HepG2 (cell line): ENCODE results near the gene NFIC. TPM values are rescaled to one million over a fixed set of nuclear protein-coding genes. Genes with fewer than 3 reads are reported as not detected.
"Not testable (repeated sequence)": the region's sequence is repeated elsewhere in the genome, so short reads cannot be mapped to it uniquely, and the experiment has no call there.

Experiments
- ATAC-seq: fragments of 200-7000 bp; cut with Tn5 transposase; 3 replicates; pipeline ENCODE4 v1.9.1; 2020; ENCODE audit warnings: mild to moderate bottlenecking, moderate library complexity
- BruUV-seq: library from RNA; stranded (reverse); fragments of 400-500 nt; replicated peaks from 2 replicates; lab custom pipeline; 2021; lab: Mats Ljungman, UMichigan
- CTCF ChIA-PET: fragments of 300-600 bp; formaldehyde crosslinking; extraction: SDS; loops from one replicate; lab custom pipeline; 2021; ENCODE audit warnings: low total read pairs, inconsistent platforms, low intra/inter-chr PET ratio; lab: Yijun Ruan, JAX
- POLR2A ChIA-PET: fragments of 350-600 bp; sonication (Branson Sonifier 250); formaldehyde crosslinking; loops from one replicate; lab custom pipeline; 2020; ENCODE audit warnings: antibody characterized with exemption, inconsistent platforms; lab: Yijun Ruan, JAX
- DNase-seq: peaks from one replicate; pipeline ENCODE4 v3.0.0-alpha.2; 2015; ENCODE audit warnings: low spot score
- FAIRE-seq: peaks from 3 replicates; lab custom pipeline; 2011; peaks lifted over from hg19 to GRCh38; lab: Jason Lieb, UNC
- H2AFZ ChIP-seq: one replicate; pipeline ENCODE4 v1.6.1; 2011; ENCODE audit warnings: low read length, inconsistent platforms
- H3K27ac ChIP-seq: fragments of 300-600 bp; 3 replicates; pipeline ENCODE4 v1.8.0; 2011; ENCODE audit warnings: mixed run types, mild to moderate bottlenecking, mixed read lengths, low read length, inconsistent platforms; ENCODE audit not compliant: insufficient read depth; ENCODE audit errors: extremely low read length
- H3K27me3 ChIP-seq, 2 experiments: fragments of 200-600 bp in 1 of 2; 2 replicates in 1 of 2; 3 replicates in 1 of 2; pipeline versions ENCODE4 v1.6.0 to v1.8.0; 2011; ENCODE audit warnings: low read length in 2 of 2, mild to moderate bottlenecking in 2 of 2, moderate library complexity in 2 of 2, inconsistent platforms in 1 of 2; ENCODE audit not compliant: insufficient read depth in 2 of 2, control insufficient read depth in 1 of 2
- H3K36me3 ChIP-seq, 2 experiments: fragments of 200-600 bp in 1 of 2; replicated peaks in 1 of 2; 2 replicates in 1 of 2; 3 replicates in 1 of 2; pipeline versions ENCODE4 v1.5.1 to v1.8.0; 2011; ENCODE audit warnings: low read length in 2 of 2, inconsistent platforms in 1 of 2; ENCODE audit not compliant: insufficient read depth in 2 of 2, control insufficient read depth in 1 of 2
- H3K4me1 ChIP-seq: 2 replicates; pipeline ENCODE4 v1.5.1; 2012; ENCODE audit warnings: low read length, inconsistent platforms; ENCODE audit not compliant: insufficient read depth
- H3K4me2 ChIP-seq: 2 replicates; pipeline ENCODE4 v1.6.0; 2011; ENCODE audit warnings: low read depth, low read length, inconsistent platforms
- H3K4me3 ChIP-seq, 3 experiments: fragments of 200-600 bp in 1 of 3; sonication (generic), shearing (Covaris generic) in 1 of 3; replicated peaks in 1 of 3; 2 replicates each; pipeline ENCODE4 v1.5.1; 2011 to 2016; ENCODE audit warnings: low read length in 3 of 3, inconsistent platforms in 2 of 3, low read depth in 2 of 3, mild to moderate bottlenecking in 2 of 3, control low read depth in 1 of 3, mixed read lengths in 1 of 3; ENCODE audit not compliant: insufficient read depth in 1 of 3
- H3K79me2 ChIP-seq: one replicate; pipeline ENCODE4 v1.6.1; 2011; ENCODE audit warnings: low read length, inconsistent platforms; ENCODE audit not compliant: insufficient read depth
- H3K9ac ChIP-seq: 2 replicates; pipeline ENCODE4 v1.6.0; 2011; ENCODE audit warnings: mild to moderate bottlenecking, low read depth, low read length, inconsistent platforms; ENCODE audit not compliant: insufficient read depth
- H3K9me3 ChIP-seq: 2 replicates; pipeline ENCODE4 v1.5.1; 2012; ENCODE audit warnings: mild to moderate bottlenecking, low read length
- H4K20me1 ChIP-seq: 2 replicates; pipeline ENCODE4 v1.6.0; 2011; ENCODE audit warnings: inconsistent platforms, mild to moderate bottlenecking, low read length, moderate library complexity; ENCODE audit not compliant: insufficient read depth
- ZMYM3 ChIP-seq: sonication (generic); formaldehyde crosslinking; IDR thresholded peaks from 2 replicates; pipeline ENCODE4 v1.5.1; 2020; ENCODE audit warnings: mild to moderate bottlenecking, missing genetic modification reagents
- ZNF3 ChIP-seq: IDR thresholded peaks from 2 replicates; pipeline ENCODE4 v1.7.0; 2017; ENCODE audit warnings: inconsistent platforms
- ZNF460 ChIP-seq: sonication (generic); formaldehyde crosslinking; IDR thresholded peaks from 2 replicates; pipeline ENCODE4 v1.5.1; 2020; ENCODE audit warnings: missing genetic modification reagents, mild to moderate bottlenecking, borderline replicate concordance
- WGBS: methylation state at CpG from one replicate; pipeline ENCODE4 v1.1.6; 2017; ENCODE audit warnings: low lambda C conversion rate; 5-methylcytosine and 5-hydroxymethylcytosine counted together
- in situ Hi-C: cut with HindIII; loops from 2 replicates; pipeline ENCODE4 v1.10.0; 2017; ENCODE audit warnings: low pct_unique_long_range_greater_than_20kb; ENCODE audit not compliant: extremely low pct_ligation_motif_present
- intact Hi-C: fragments of 100-400 bp; cut with micrococcal nuclease; formaldehyde crosslinking; loops from one replicate; pipeline ENCODE4 v1.10.0; 2022; ENCODE audit not compliant: unreplicated experiment
- polyA plus RNA-seq, 8 experiments: library from polyadenylated mRNA; depleted of rRNA in 3 of 8; stranded (reverse) in 7 of 8; unstranded in 1 of 8; fragments of >200 nt; fragmentation: Illumina TruSeq in 4 of 8; extraction: Trizol in 4 of 8; gene quantifications; 2 replicates each; pipeline versions ENCODE4 v1.2.1 to v1.2.3, GENCODE V29; 2011 to 2016; ENCODE audit warnings: low read depth in 4 of 8, missing spikeins in 1 of 8, mixed read lengths in 1 of 8; ENCODE audit not compliant: insufficient read depth in 1 of 8
- total RNA-seq, 5 experiments: library from RNA; depleted of rRNA; stranded (reverse); fragments of >200 nt; fragmentation: Illumina TruSeq; extraction: Trizol; gene quantifications; 2 replicates each; pipeline ENCODE4 v1.2.3, GENCODE V29; 2016; ENCODE audit warnings: low read depth in 1 of 5
- TF ChIP-seq, protein P1 (sequence below): sonication (generic); formaldehyde crosslinking; IDR thresholded peaks from 2 replicates; pipeline ENCODE4 v1.5.1; 2020; ENCODE audit warnings: mild to moderate bottlenecking, missing genetic modification reagents
- TF ChIP-seq, protein P2 (sequence below): sonication (generic); formaldehyde crosslinking; IDR thresholded peaks from 2 replicates; pipeline ENCODE4 v1.5.0; 2020; ENCODE audit warnings: mild to moderate bottlenecking, missing genetic modification reagents

The NFIC gene
- total and polyA plus RNA-seq, 2 of the 13 experiments (the other 11 are each of a cell fraction or from before 2014, with no cell fraction given), result 1.3 to 2.5 TPM

DNA sequence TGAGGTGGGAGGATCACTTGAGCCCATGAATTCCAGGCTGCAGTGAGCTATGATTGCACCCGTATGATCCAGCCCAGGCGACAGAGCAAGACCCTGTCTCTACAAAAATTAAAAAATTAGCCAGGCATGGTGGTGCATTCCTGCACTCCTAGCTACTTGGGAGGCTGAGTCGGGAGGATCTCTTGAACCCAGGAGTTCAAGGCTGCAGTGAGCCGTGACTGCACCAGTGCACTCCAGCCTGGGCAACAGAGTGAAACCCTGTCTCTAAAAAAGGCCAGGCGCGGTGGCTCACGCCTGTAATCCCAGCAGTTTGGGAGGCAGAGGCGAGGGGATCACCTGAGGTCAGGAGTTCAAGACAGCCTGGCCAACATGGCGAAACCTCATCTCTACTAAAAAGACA, 23.4 kb upstream of the NFIC start:
- TF ChIP-seq ZMYM3 (CRISPR knock-in tag) (peak; percentile 52; the same call in 1 of the 2 replicates), ZNF3 (CRISPR knock-in tag) (0 out of 2 replicates have a peak, but pooled peaks have one; percentile 14), ZNF460 (CRISPR knock-in tag) (peak; percentile 62; the same call in 1 of the 2 replicates)
- TF ChIP-seq, protein P1, sequence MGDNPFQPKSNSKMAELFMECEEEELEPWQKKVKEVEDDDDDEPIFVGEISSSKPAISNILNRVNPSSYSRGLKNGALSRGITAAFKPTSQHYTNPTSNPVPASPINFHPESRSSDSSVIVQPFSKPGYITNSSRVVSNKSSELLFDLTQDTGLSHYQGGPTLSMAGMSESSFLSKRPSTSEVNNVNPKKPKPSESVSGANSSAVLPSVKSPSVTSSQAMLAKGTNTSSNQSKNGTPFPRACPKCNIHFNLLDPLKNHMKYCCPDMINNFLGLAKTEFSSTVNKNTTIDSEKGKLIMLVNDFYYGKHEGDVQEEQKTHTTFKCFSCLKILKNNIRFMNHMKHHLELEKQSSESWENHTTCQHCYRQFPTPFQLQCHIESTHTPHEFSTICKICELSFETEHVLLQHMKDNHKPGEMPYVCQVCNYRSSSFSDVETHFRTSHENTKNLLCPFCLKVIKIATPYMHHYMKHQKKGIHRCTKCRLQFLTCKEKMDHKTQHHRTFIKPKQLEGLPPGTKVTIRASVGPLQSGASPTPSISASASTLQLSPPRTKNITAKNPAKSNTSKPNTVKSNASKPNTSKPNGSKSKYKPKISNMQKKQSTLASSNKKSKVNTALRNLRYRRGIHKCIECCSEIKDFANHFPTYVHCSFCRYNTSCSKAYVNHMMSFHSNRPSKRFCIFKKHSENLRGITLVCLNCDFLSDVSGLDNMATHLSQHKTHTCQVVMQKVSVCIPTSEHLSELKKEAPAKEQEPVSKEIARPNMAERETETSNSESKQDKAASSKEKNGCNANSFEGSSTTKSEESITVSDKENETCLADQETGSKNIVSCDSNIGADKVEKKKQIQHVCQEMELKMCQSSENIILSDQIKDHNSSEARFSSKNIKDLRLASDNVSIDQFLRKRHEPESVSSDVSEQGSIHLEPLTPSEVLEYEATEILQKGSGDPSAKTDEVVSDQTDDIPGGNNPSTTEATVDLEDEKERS (CRISPR knock-in tag), result 0 out of 2 replicates have a peak, but pooled peaks have one; percentile 22
- TF ChIP-seq, protein P2, sequence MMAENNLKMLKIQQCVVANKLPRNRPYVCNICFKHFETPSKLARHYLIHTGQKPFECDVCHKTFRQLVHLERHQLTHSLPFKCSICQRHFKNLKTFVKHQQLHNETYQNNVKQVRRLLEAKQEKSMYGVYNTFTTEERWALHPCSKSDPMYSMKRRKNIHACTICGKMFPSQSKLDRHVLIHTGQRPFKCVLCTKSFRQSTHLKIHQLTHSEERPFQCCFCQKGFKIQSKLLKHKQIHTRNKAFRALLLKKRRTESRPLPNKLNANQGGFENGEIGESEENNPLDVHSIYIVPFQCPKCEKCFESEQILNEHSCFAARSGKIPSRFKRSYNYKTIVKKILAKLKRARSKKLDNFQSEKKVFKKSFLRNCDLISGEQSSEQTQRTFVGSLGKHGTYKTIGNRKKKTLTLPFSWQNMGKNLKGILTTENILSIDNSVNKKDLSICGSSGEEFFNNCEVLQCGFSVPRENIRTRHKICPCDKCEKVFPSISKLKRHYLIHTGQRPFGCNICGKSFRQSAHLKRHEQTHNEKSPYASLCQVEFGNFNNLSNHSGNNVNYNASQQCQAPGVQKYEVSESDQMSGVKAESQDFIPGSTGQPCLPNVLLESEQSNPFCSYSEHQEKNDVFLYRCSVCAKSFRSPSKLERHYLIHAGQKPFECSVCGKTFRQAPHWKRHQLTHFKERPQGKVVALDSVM (CRISPR knock-in tag), result peak; percentile 88
- FAIRE-seq, H3K27ac ChIP-seq, CTCF ChIA-PET, intact Hi-C loops, H3K9ac ChIP-seq, H3K79me2 ChIP-seq, H3K27me3 ChIP-seq, in situ Hi-C loops, H4K20me1 ChIP-seq, BruUV-seq, H3K36me3 ChIP-seq, ATAC-seq, DNase-seq, H3K9me3 ChIP-seq, H2AFZ ChIP-seq: not testable (repeated sequence)
- peak overlapping the region in 1 of 3 experiments; percentile 46; a peak in 1 of 6 replicates for H3K4me3 ChIP-seq
- 34% methylated on average over 9 of the region's 9 CpGs for WGBS
- peaks cover 35% of the 10 kb centered on the region for H3K4me1 ChIP-seq
- peak overlapping the region; percentile 90 for H3K4me2 ChIP-seq
- POLR2A ChIA-PET, result interaction anchor here (1.5 kb wide), 1 partner anchor 19 kb away, joined by 4 read pairs; no protein-coding TSS in a partner anchor
